Stimulated activated CD4-positive, alpha-beta T cell treated with anti-CD3 and anti-CD28 coated beads, Interleukin-15, amount 100 ng/mL, for 24 hours (primary cell): Measurements from ENCODE around the gene TGIF2.
A peak's percentile ranks its signal among the peaks of the same experiment; 100 is the strongest.

Experiments used
- DNase-seq: peaks from one replicate; pipeline ENCODE4 v3.0.0-alpha.2; 2020

Gene TGIF2

DNA sequence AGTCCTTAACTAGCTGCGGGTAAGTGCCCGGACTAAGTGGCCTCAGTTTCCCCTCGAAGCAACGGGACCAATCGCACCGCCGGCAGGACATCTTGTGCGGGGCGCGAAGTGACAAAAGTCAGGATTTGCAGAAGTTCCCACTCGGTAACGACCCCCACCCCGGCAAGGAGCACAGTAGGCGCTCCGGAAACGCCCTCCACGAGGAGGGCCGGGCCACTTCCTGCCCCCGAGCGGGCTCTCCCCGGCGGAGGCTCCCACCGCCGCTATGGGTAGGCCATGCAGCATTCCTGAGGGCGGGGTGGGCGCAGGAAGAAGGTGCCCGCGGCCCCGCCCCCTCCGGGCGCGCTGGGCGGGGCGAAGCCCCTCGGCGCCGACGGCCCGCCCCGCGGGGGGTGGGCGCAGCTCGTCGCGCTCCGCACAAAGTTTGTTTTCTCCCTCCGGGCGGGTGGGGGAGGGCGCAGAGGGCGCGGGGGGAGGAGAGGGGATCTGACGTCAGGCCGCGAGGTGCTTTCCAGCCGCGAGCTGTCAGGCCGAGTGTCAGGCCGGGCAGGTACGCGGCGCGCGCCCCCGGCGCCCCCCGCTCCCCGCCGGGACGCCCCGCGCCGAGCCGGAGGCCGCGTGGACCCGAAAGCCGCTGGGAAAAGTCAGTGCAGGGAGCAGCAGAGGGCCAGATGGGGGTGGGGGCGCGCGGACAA lies at the start of gene TGIF2:
TSS of gene TGIF2 (plus strand) at position 495 of the 695 bp plus-strand sequence. CDS start 5,178 bp downstream, outside the sequence.
- DNase-seq: peak; percentile 89

DNA sequence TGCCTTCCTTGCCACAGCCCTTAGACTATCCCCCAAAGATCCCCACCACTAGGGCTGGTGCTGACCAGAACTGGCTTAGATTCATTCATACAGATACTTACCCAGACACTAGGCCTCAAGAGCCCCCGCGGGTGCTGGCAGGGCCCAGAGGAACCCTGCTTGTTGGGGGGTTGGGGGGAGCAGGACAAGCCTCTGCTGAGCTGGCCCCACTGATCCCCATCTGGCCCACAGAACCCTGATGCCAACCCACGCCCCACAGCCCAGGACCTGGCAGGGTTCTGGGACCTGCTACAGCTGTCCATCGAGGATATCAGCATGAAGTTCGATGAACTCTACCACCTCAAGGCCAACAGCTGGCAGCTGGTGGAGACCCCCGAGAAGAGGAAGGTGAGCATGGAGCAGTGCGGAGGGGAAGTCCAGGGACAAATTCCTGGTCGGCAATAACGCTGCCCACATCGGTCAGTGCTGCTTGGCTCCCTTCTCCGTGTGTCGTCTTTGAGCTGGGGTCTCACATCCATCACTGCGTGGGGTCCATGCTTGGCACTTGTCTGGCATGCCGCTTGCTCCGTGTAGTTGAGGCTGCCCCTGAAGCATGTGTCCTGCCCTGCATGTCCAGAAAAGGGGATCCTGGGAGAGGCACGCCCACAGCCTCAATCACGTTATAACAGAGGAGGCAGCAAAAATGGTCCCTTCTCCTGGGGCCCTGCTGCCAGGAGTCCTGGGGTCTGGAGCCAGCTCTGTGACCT lies 47.6 kb upstream of the TGIF2 start:
- no peak for DNase-seq

GRCh38 chr20:36526521-36527011 lies 46.8 kb upstream of the TGIF2 start:
- no peak for DNase-seq

DNA sequence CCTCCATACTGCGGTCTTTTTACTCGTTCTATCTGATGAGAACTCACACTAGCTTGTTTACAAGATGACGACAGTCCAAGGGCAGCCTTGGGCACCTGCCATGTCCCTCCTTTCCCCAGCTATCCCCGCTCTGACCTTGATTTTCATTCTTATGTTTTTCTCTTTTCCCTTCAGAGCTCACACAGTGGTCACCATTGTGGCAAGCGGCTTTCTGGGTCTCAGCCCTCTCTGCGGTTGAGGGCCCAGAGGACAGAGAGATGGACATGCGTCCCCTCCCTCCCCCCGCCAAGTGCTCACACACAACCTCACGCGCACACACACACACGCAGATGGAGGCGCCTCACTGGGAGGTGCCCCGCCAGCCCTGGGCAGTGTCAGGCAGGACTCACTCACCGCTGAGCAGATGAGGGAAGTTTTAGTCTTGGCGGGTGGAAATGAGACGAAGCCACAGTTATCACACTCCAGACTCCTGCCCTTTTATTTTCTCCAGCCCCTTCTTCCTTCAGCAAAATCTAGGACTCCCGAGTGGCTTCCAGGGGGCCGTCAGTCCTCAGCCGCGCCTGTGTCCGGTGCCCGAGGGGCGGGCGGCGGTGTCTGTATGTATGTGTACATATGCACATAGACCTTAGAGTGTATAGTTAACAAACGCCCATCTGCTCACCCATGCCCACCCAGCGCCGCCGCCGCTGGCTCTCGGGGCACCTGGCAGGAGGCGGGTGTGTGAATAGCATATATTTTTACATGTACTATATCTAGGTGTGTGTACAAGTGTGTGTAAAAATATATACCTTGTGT lies 45.9 kb upstream of the TGIF2 start:
- no peak for DNase-seq

GRCh38 chr20:36528176-36528874 lies 45.1 kb upstream of the TGIF2 start:
- DNase-seq: no peak

GRCh38 chr20:36528875-36529417 lies 44.5 kb upstream of the TGIF2 start:
- no peak for DNase-seq

GRCh38 chr20:36532388-36532787 lies 41.0 kb upstream of the TGIF2 start:
- DNase-seq: no peak

GRCh38 chr20:36532822-36533221 lies 40.6 kb upstream of the TGIF2 start:
- no peak for DNase-seq

DNA sequence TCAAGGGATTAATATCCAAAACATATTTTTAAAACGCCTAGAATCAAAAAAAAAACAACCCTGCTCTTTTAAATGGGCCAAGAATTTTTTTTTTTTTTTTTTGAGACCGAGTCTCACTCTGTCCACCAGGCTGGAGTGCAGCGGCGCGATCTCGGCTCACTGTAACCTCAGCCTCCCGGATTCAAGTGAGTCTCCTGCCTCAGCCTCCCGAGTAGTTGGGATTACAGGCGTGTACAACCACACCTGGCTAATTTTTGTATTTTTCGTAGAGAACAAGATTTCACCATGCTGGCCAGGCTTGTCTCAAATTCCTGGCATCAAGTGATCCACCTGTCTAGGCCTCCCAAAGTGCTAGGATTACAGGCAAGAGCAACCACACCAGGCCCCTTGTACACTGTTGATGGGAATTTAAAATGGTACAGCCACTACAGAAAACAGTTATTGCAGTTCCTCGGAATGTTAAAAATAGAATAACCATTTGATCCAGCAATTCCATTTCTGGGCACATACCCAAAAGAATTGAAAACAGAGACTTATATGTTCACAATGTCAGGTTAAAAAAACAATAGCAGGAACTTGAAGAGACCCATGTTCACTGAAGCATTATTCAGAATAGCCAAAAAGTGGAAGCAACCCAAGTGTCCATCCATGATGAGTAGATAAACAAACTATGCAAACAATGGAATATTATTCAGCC lies 35.2 kb upstream of the TGIF2 start:
- DNase-seq: no peak

DNA sequence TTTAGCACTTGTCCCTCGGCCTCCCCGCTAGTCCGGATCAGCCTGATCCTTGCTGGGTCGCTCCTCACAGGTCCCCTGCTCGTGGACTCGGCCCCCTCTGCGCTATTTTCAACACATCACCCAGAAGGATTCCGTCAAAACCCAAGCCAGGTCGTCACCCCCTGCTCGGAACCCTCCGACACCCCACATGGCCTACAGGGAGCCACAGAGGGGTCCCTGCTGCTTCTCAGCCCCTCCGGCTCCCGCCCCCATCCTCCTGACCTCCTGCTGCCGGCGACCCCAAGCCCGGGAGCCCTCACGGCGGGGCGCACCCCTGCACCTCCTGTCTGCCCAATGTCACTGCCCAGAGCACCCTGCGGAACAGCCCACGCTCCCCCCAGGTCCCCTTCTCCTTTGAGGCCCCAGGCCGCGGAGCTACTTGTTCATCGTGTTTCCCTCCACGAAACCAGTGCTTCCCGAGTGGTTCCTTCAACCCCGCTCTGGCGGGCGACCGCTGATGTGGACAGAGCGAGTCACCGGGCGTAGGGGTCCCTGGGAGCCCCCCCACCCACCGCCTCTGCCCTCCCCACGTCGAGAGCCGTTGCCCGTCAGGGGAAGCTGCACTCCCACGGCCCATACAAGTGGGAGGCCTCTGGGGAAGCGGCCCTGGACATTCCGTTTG lies 32.7 kb upstream of the TGIF2 start:
- no peak for DNase-seq

GRCh38 chr20:36541227-36541767 lies 32.1 kb upstream of the TGIF2 start, which contains the start of gene MYL9:
Gene MYL9, plus strand, starts transcription at chr20:36541519. Its CDS starts 3,366 bp downstream, at chr20:36544885.
- DNase-seq: peak; percentile 27

- no peak for DNase-seq
Observed at GRCh38 chr20:36541768-36542488, 31.5 kb upstream of the TGIF2 start.

DNA sequence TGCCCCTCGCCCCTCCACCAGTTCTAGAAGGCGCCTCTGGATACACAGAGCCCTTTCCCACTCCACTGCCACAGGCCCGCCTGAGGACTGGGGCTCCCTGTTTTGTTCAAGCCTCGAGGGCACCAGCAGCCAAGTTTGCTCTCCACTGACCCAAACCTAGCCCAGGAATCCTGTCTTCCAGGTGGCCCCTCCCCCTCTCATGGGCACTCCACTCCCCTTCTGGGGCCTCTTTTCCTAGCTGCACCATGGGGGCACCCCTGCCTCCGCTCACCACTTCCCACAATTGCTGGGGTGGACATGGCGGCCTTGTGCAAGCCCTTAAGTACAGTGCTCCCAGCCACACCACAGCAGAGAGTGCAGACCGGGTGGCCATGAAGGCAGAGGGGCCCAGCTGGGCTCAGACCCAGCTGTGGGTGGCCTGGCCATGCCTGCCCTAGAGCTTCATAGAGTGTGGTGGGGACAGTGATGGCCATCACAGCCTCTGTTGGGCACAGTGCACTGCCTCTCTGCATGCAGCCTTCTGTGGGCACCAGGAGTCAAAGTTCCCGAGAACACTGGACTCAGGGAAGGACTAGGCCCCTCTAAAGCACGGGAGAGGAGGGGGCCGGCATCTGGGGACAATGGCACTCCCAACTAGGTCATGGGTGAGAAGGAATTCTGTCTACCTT lies 30.7 kb upstream of the TGIF2 start:
- no peak for DNase-seq

DNA sequence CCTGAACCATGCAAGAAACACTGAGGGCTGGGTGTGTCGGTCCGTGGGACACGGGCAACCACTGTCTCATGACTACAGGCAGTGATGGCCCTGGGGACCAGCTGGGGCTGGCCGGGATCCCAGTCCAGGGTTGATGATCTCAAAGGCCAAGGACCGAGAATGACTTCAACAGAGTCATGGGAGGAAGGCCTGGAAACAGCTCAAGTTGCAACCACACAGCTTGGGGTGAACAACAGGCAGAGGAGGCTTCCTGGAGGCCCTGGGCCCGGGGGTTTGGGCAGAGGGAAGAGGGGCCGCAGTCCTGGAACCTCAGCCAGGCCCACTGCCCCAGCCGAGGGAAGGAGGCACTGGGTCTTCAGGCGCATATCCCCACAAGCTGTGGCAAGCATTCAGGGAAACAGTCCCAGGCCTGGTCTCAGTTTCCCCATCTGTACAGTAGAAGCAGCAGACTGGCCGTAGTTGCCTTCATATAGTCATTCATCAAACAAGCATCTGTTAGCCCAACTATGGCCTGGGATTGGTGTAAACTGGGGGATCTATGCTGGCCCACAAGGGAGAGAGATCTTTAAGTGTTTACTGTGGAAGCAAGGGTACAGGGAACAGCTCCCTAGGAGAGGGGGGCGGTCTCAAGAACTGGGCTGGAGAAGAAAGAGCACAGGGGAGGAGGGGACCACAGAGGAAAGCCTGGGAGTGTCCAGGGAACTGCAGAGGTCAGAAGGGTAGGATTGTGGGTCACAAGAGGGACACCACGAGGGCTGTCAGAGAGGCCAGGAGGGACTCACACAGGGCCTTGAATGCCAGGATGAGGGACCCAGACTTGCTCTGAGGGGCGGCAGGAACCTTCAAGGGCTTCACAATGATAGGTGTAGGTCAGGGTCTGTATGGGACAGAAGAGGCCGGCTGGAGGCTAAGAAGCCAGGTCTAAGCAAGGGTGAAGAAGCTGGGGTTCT lies 29.9 kb upstream of the TGIF2 start:
- no peak for DNase-seq

DNA sequence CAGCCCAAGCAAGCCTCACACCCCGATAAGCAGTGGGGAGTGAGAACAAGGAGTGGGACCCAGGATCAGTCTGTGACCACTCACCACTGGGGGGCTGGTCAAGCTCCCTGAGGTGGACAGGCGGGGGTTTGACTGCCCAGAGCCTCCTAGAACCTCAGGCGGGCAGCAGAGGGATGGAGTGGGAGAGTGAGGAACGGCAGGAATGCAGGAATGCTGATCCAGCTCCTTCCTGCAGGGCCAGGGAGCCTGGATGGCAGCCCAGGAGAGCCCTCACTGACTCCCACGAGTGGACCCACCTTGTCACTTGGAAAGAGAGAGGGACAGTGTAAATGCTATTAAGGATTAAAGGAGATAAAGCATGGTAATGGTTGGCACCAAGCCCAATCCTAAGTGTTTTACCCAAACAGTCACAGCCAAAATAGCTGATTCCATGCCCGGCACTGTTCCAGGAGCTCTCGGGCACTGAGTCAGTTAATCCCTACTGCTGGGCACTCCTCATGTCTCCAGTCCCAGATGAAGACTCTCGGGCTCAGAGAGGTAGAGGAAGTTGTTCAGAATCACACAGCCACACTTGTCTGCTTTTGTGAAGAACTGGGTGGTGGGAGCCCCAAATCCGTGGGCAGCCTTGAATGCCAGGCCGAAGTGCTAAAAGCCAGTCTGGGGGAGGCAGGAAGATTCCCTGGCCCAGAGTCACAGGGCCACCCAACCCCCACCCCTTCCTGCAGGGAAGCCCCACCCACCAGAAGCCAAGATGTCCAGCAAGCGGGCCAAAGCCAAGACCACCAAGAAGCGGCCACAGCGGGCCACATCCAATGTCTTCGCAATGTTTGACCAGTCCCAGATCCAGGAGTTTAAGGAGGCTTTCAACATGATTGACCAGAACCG lies 29.0 kb upstream of the TGIF2 start:
- DNase-seq: no peak

- no peak for DNase-seq
Observed at GRCh38 chr20:36546111-36546736, 27.2 kb upstream of the TGIF2 start.
